ENCODE measurements around the gene NINL. TPM values are rescaled to one million over a fixed set of nuclear protein-coding genes. Genes with fewer than 3 reads are reported as not detected.

The NINL gene
- total RNA-seq, 3 donors from 2014 or later (not counting 1 experiment from before 2014, with no cell fraction given): 3.1 to 6.9 (median 4.9) TPM

GRCh38 chr20:25465243-25466135 is 119.8 kb downstream of the NINL start:
- intact Hi-C loops (cut with micrococcal nuclease): no loop called here
- Histone ChIP-seq H3K9me3 (ENCODE audit: control insufficient read depth, insufficient read depth, low read length) (no peaks in the 10 kb centered on the region), H3K27me3 (ENCODE audit: control insufficient read depth, insufficient read depth, low read length) (no peaks in the 10 kb centered on the region), H3K4me1 (ENCODE audit: control insufficient read depth, insufficient read depth, low read length) (peaks cover 2% of the 10 kb centered on the region), H3K36me3 (ENCODE audit: control insufficient read depth, insufficient read depth, low read length) (no peaks in the 10 kb centered on the region), H3K27ac (ENCODE audit: low read length) (no peak overlapping the region), H3K4me3 (ENCODE audit: low read length) (no peak overlapping the region)
- no peak overlapping the region for H3K27ac Mint-ChIP-seq
- ATAC-seq: no peak
- no peak for DNase-seq
- H3K27me3 Mint-ChIP-seq (ENCODE audit: low read depth in 2 of 2): no peaks in the 10 kb centered on the region
- no peaks in the 10 kb centered on the region for H3K36me3 Mint-ChIP-seq
- TF ChIP-seq, protein P1, sequence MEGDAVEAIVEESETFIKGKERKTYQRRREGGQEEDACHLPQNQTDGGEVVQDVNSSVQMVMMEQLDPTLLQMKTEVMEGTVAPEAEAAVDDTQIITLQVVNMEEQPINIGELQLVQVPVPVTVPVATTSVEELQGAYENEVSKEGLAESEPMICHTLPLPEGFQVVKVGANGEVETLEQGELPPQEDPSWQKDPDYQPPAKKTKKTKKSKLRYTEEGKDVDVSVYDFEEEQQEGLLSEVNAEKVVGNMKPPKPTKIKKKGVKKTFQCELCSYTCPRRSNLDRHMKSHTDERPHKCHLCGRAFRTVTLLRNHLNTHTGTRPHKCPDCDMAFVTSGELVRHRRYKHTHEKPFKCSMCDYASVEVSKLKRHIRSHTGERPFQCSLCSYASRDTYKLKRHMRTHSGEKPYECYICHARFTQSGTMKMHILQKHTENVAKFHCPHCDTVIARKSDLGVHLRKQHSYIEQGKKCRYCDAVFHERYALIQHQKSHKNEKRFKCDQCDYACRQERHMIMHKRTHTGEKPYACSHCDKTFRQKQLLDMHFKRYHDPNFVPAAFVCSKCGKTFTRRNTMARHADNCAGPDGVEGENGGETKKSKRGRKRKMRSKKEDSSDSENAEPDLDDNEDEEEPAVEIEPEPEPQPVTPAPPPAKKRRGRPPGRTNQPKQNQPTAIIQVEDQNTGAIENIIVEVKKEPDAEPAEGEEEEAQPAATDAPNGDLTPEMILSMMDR (IDR thresholded peaks at IDR 0.05): no peak
- H3K4me1 Mint-ChIP-seq: peaks cover 0 to 11% of the 10 kb centered on the region in 2 donors
- H3K4me3 Mint-ChIP-seq: no peak overlapping the region
- no peaks in the 10 kb centered on the region for H3K9me3 Mint-ChIP-seq
- WGBS (ENCODE audit: insufficient coverage): 94% methylated on average over 15 of the region's 15 CpGs

DNA sequence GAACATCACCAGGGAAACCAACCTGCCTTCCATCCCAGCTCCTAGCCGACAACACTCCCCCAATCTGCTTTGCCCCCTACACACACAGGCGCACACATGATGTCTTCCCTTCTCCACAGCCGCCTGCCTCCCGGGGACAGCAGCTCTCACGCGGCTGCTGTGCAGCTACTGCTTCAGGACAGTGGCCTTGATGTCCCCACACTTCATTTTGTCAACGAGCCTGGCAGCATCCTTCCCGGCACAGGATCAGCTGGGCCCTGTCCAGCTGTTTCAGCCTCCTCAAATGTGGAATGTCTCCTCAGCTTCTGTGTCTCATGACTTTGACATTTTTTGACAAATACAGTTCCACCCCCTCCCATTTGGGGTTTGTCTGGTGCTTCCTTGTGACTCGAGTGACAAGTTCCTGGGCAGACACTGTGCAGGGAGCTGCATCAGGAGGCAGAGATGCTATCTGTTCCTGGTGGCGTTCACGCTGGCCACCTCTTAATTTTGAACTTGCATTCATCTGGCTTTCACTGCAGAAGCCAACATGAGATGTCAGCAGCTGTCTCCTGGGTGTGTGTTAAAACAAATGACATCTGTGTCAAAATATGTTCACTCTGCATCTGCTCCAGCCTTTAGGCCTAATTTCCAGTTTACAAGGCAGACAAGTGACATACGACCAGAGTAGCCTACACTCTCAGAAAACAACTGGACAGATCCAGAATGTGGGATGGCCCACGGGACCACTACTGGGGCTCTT is 120.7 kb downstream of the NINL start:
- H3K27ac Mint-ChIP-seq: no peak overlapping the region
- intact Hi-C loops (cut with micrococcal nuclease): no loop called here
- H3K4me3 Mint-ChIP-seq: no peak overlapping the region
- H3K36me3 Mint-ChIP-seq: no peaks in the 10 kb centered on the region
- no peaks in the 10 kb centered on the region for H3K9me3 Mint-ChIP-seq
- WGBS (ENCODE audit: insufficient coverage): 80% methylated on average over 13 of the region's 13 CpGs
- H3K4me3 ChIP-seq (ENCODE audit: low read length): no peak overlapping the region
- no peak for DNase-seq
- H3K27ac ChIP-seq (ENCODE audit: low read length): no peak overlapping the region
- no peaks in the 10 kb centered on the region for H3K9me3 ChIP-seq (ENCODE audit: control insufficient read depth, insufficient read depth, low read length)
- peaks cover 2% of the 10 kb centered on the region for H3K4me1 ChIP-seq (ENCODE audit: control insufficient read depth, insufficient read depth, low read length)
- peaks cover 0 to 5% of the 10 kb centered on the region in 2 donors for H3K4me1 Mint-ChIP-seq
- no peaks in the 10 kb centered on the region for H3K36me3 ChIP-seq (ENCODE audit: control insufficient read depth, insufficient read depth, low read length)
- no peaks in the 10 kb centered on the region for H3K27me3 Mint-ChIP-seq (ENCODE audit: low read depth in 2 of 2)
- H3K27me3 ChIP-seq (ENCODE audit: control insufficient read depth, insufficient read depth, low read length): no peaks in the 10 kb centered on the region
- TF ChIP-seq, protein P1 (IDR thresholded peaks at IDR 0.05): no peak
- no peak for ATAC-seq

GRCh38 chr20:25461786-25462545 is 123.4 kb downstream of the NINL start:
- intact Hi-C loops (cut with micrococcal nuclease): no loop called here
- Histone ChIP-seq H3K36me3 (ENCODE audit: control insufficient read depth, insufficient read depth, low read length) (no peaks in the 10 kb centered on the region), H3K4me3 (ENCODE audit: low read length) (no peak overlapping the region), H3K4me1 (ENCODE audit: control insufficient read depth, insufficient read depth, low read length) (peaks cover 2% of the 10 kb centered on the region), H3K27ac (ENCODE audit: low read length) (no peak overlapping the region), H3K27me3 (ENCODE audit: control insufficient read depth, insufficient read depth, low read length) (no peaks in the 10 kb centered on the region), H3K9me3 (ENCODE audit: control insufficient read depth, insufficient read depth, low read length) (no peaks in the 10 kb centered on the region)
- no peaks in the 10 kb centered on the region for H3K27me3 Mint-ChIP-seq (ENCODE audit: low read depth in 2 of 2)
- TF ChIP-seq, protein P1 (IDR thresholded peaks at IDR 0.05): no peak
- no peaks in the 10 kb centered on the region for H3K36me3 Mint-ChIP-seq
- no peak overlapping the region for H3K4me3 Mint-ChIP-seq
- no peaks in the 10 kb centered on the region for H3K4me1 Mint-ChIP-seq
- WGBS (ENCODE audit: insufficient coverage): 46% methylated on average over 18 of the region's 18 CpGs
- no peak overlapping the region for H3K27ac Mint-ChIP-seq
- no peaks in the 10 kb centered on the region for H3K9me3 Mint-ChIP-seq
- DNase-seq: no peak
- no peak for ATAC-seq
